Neural cell (in vitro differentiated cells): ENCODE results near the gene ATP8B3. TPM values are rescaled to one million over a fixed set of nuclear protein-coding genes. Genes with fewer than 3 reads are reported as not detected.
A peak's percentile ranks its signal among the peaks of the same experiment; 100 is the strongest.

ENCODE experiments used
- H2AFZ ChIP-seq: fragments of 200-600, 300-800 bp; sonication (generic), shearing (Covaris generic); 2 replicates; pipeline ENCODE4 v1.6.0; 2014; ENCODE audit warnings: low read depth, mild to moderate bottlenecking, antibody characterized with exemption, low read length, moderate library complexity
- H3F3A ChIP-seq: fragments of 200-600 bp; shearing (Covaris generic); 2 replicates; pipeline ENCODE4 v1.6.1; 2016; ENCODE audit warnings: mild to moderate bottlenecking, moderate library complexity, mixed read lengths, antibody characterized with exemption, low read length; ENCODE audit not compliant: insufficient read depth, poor library complexity, severe bottlenecking
- H3K27ac ChIP-seq: fragments of 200-600, 300-800 bp; sonication (generic), shearing (Covaris generic); 2 replicates; pipeline ENCODE4 v1.5.1; 2014; ENCODE audit warnings: mild to moderate bottlenecking, low read length, moderate library complexity
- H3K27me3 ChIP-seq: fragments of 300-800, 200-600 bp; sonication (generic), shearing (Covaris generic); 2 replicates; pipeline ENCODE4 v1.6.0; 2014; ENCODE audit warnings: mild to moderate bottlenecking, low read depth, low read length, moderate library complexity; ENCODE audit not compliant: insufficient read depth
- H3K36me3 ChIP-seq: fragments of 300-800, 200-600 bp; sonication (generic), shearing (Covaris generic); 2 replicates; pipeline ENCODE4 v1.5.1; 2014; ENCODE audit warnings: mild to moderate bottlenecking, antibody characterized with exemption, low read length, moderate library complexity; ENCODE audit not compliant: insufficient read depth
- H3K4me2 ChIP-seq: fragments of 300-800, 200-600 bp; sonication (generic), shearing (Covaris generic); 2 replicates; pipeline ENCODE4 v1.6.0; 2014; ENCODE audit warnings: mild to moderate bottlenecking, low read length
- H3K4me3 ChIP-seq: fragments of 300-800, 200-600 bp; sonication (generic), shearing (Covaris generic); 2 replicates; pipeline ENCODE4 v1.5.1; 2014; ENCODE audit warnings: mild to moderate bottlenecking, low read length, moderate library complexity
- H3K79me2 ChIP-seq: fragments of 200-600 bp; shearing (Covaris generic); replicated peaks from 2 replicates; pipeline ENCODE4 v1.6.0; 2014; ENCODE audit warnings: mild to moderate bottlenecking, low read length, moderate library complexity; ENCODE audit not compliant: insufficient read depth
- H3K9ac ChIP-seq: fragments of 300-800, 200-600 bp; sonication (generic), shearing (Covaris generic); 2 replicates; pipeline ENCODE4 v1.6.1; 2016; ENCODE audit warnings: mild to moderate bottlenecking, low read length, mixed read lengths
- H3K9me2 ChIP-seq: fragments of 200-600 bp; shearing (Covaris generic); 2 replicates; pipeline ENCODE4 v1.6.1; 2016; ENCODE audit warnings: mild to moderate bottlenecking, low read length, mixed read lengths; ENCODE audit not compliant: insufficient read depth
- H3K9me3 ChIP-seq: fragments of 200-600, 300-800 bp; sonication (generic), shearing (Covaris generic); 2 replicates; pipeline ENCODE4 v1.6.1; 2016; ENCODE audit warnings: mild to moderate bottlenecking, mixed run types, low read length, moderate library complexity, mixed read lengths
- H4K20me1 ChIP-seq: fragments of 200-600 bp; shearing (Covaris generic); 2 replicates; pipeline ENCODE4 v1.6.1; 2016; ENCODE audit warnings: mild to moderate bottlenecking, mixed run types; ENCODE audit not compliant: insufficient read depth
- EZH2 ChIP-seq: fragments of 200-600, 300-800 bp; shearing (Covaris generic), sonication (generic); IDR thresholded peaks from 2 replicates; pipeline ENCODE4 v1.6.1; 2014; ENCODE audit warnings: antibody characterized with exemption, low read length, borderline replicate concordance, mild to moderate bottlenecking; ENCODE audit not compliant: insufficient read depth, poor library complexity, severe bottlenecking
- MXI1 ChIP-seq: fragments of 450-650 bp; conservative IDR thresholded peaks from 2 replicates; pipeline ENCODE4 v1.6.1; 2014; ENCODE audit warnings: antibody characterized with exemption, mild to moderate bottlenecking; ENCODE audit not compliant: poor library complexity, severe bottlenecking
- POLR2AphosphoS5 ChIP-seq: IDR thresholded peaks from 2 replicates; pipeline ENCODE4 v1.6.1; 2012
- RAD21 ChIP-seq: fragments of 450-650 bp; conservative IDR thresholded peaks from 2 replicates; pipeline ENCODE4 v1.6.1; 2014; ENCODE audit warnings: antibody characterized with exemption, mild to moderate bottlenecking, moderate library complexity
- SMC3 ChIP-seq: fragments of 450-650 bp; conservative IDR thresholded peaks from 2 replicates; pipeline ENCODE4 v1.6.1; 2014; ENCODE audit warnings: antibody characterized with exemption, mild to moderate bottlenecking, moderate library complexity; ENCODE audit not compliant: poor library complexity
- TAF1 ChIP-seq: IDR thresholded peaks from 2 replicates; pipeline ENCODE4 v1.6.1; 2012; ENCODE audit warnings: low read depth
- polyA plus RNA-seq: library from polyadenylated mRNA; depleted of rRNA; stranded (reverse); fragments of >200 nt; gene quantifications from 2 replicates; pipeline ENCODE4 v1.2.3, GENCODE V29; 2014
- TF ChIP-seq, protein P1 (sequence below): IDR thresholded peaks from 2 replicates; pipeline ENCODE4 v1.6.1; 2012; ENCODE audit warnings: borderline replicate concordance
- TF ChIP-seq, protein P2 (sequence below): fragments of 450-650 bp; IDR thresholded peaks from 2 replicates; pipeline ENCODE4 v1.5.1; 2014; ENCODE audit warnings: antibody characterized with exemption, mild to moderate bottlenecking, moderate library complexity; ENCODE audit not compliant: poor library complexity, severe bottlenecking

Gene ATP8B3
- polyA plus RNA-seq, 1 donor from 2014 or later = 1.5 TPM

DNA sequence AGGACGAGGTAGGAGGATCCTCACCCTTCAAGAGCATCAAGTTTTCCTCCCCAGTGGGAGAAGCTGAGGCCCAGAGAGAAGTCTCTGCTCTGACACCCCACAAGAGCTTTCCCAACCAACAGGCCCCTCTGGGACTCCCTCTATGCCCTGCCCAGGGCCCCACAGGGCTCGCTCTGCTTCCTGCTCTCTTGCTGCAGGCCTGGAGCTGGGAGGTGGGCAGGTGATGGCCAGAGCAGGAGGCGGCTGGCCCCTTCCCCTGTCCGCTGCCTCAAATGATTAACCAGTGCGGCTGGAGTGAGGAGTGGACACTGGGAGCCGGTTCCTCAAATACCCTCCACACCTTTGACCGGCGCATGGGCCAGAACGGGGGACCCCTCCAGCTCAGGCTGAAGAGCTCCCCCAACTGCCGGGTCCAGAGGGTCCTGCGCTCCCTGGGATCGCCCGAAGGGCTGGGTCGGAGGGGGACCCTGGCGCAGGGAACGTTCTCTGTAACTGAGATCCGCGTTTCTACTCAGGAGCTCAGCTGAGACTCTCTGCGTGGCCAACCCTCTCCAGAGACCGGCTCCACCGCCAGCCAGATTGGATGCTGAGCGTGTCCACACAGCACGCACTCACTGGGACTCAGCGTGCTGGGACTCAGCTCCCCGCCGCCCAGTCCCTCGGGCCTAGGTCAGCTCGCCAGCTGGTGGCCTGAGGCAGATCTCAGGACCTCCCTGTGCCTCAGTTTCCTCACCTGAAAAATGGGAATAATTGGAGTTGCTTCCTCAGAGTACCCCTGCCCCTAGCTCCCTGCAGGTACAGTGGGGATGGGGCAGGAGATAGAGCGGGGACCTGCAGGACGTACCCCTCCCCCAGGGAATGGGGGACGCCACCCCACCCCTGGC is 65.4 kb downstream of the ATP8B3 start:
- TF ChIP-seq POLR2AphosphoS5 = no peak
- no peaks in the 10 kb centered on the region for H3F3A ChIP-seq
- no peaks in the 10 kb centered on the region for H3K9me3 ChIP-seq
- H3K79me2 ChIP-seq = no peaks in the 10 kb centered on the region
- H3K36me3 ChIP-seq = no peaks in the 10 kb centered on the region
- no peak overlapping the region for H3K27ac ChIP-seq
- no peak overlapping the region for H3K9ac ChIP-seq
- H4K20me1 ChIP-seq = no peaks in the 10 kb centered on the region
- H3K4me2 ChIP-seq = no peak overlapping the region
- peaks cover 66% of the 10 kb centered on the region for H3K27me3 ChIP-seq
- no peak overlapping the region for H3K4me3 ChIP-seq
- H2AFZ ChIP-seq = no peak overlapping the region
- no peaks in the 10 kb centered on the region for H3K9me2 ChIP-seq

DNA sequence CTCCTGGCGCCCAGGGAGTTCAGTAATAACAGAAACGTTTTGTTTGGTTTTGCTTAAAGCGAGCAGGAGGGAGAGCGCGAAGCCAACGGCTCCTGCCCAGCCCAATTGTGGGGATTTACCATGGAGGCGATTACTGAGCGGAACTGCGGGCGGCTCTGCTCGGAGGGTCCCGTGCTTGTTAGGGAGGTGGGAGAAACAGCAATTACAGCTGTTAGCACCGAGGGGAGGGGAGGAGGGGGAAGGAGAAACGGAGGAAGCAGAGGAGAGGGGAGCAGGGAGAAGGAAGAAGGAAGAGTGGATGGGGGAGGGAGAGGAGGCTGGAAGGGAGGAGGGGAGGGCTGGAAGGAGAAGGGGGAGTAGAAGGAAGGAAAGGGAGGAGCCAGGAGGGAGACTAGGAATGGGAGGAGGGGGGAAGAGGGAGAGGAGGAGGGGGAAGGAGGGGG is 66.5 kb downstream of the ATP8B3 start:
- Histone ChIP-seq H3K79me2 (no peaks in the 10 kb centered on the region), H3K9me2 (no peaks in the 10 kb centered on the region), H3K4me2 (peak overlapping the region; percentile 59), H3K9me3 (no peaks in the 10 kb centered on the region), H3K27me3 (peaks cover 56% of the 10 kb centered on the region), H3K27ac (no peak overlapping the region), H2AFZ (no peak overlapping the region), H3K9ac (peak overlapping the region; percentile 39), H3K36me3 (no peaks in the 10 kb centered on the region), H3F3A (no peaks in the 10 kb centered on the region), H3K4me3 (peak overlapping the region; percentile 54), H4K20me1 (no peaks in the 10 kb centered on the region)
- TF ChIP-seq EZH2 (no peak), RAD21 (no peak), TAF1 (no peak), MXI1 (no peak), SMC3 (no peak), POLR2AphosphoS5 (no peak)
- TF ChIP-seq, protein P1, sequence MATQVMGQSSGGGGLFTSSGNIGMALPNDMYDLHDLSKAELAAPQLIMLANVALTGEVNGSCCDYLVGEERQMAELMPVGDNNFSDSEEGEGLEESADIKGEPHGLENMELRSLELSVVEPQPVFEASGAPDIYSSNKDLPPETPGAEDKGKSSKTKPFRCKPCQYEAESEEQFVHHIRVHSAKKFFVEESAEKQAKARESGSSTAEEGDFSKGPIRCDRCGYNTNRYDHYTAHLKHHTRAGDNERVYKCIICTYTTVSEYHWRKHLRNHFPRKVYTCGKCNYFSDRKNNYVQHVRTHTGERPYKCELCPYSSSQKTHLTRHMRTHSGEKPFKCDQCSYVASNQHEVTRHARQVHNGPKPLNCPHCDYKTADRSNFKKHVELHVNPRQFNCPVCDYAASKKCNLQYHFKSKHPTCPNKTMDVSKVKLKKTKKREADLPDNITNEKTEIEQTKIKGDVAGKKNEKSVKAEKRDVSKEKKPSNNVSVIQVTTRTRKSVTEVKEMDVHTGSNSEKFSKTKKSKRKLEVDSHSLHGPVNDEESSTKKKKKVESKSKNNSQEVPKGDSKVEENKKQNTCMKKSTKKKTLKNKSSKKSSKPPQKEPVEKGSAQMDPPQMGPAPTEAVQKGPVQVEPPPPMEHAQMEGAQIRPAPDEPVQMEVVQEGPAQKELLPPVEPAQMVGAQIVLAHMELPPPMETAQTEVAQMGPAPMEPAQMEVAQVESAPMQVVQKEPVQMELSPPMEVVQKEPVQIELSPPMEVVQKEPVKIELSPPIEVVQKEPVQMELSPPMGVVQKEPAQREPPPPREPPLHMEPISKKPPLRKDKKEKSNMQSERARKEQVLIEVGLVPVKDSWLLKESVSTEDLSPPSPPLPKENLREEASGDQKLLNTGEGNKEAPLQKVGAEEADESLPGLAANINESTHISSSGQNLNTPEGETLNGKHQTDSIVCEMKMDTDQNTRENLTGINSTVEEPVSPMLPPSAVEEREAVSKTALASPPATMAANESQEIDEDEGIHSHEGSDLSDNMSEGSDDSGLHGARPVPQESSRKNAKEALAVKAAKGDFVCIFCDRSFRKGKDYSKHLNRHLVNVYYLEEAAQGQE = no peak
- TF ChIP-seq, protein P2, sequence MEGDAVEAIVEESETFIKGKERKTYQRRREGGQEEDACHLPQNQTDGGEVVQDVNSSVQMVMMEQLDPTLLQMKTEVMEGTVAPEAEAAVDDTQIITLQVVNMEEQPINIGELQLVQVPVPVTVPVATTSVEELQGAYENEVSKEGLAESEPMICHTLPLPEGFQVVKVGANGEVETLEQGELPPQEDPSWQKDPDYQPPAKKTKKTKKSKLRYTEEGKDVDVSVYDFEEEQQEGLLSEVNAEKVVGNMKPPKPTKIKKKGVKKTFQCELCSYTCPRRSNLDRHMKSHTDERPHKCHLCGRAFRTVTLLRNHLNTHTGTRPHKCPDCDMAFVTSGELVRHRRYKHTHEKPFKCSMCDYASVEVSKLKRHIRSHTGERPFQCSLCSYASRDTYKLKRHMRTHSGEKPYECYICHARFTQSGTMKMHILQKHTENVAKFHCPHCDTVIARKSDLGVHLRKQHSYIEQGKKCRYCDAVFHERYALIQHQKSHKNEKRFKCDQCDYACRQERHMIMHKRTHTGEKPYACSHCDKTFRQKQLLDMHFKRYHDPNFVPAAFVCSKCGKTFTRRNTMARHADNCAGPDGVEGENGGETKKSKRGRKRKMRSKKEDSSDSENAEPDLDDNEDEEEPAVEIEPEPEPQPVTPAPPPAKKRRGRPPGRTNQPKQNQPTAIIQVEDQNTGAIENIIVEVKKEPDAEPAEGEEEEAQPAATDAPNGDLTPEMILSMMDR = no peak
